DOHH2 (cell line): ENCODE data around the gene LHX3.

Experiments used
- H3F3A ChIP-seq: fragments of 200-600 bp; sonication (generic), shearing (Covaris generic); 2 replicates; pipeline ENCODE4 v1.6.0; 2016; ENCODE audit warnings: antibody characterized with exemption, mild to moderate bottlenecking; ENCODE audit not compliant: control insufficient read depth, insufficient read depth
- H3K27ac ChIP-seq: fragments of 200-600 bp; sonication (generic); 2 replicates; pipeline ENCODE4 v1.5.1; 2014; ENCODE audit warnings: low read depth, mild to moderate bottlenecking, low read length, moderate library complexity
- H3K27me3 ChIP-seq: fragments of 200-600 bp; sonication (generic); 2 replicates; pipeline ENCODE4 v1.6.1; 2014; ENCODE audit warnings: mild to moderate bottlenecking, low read length, mixed read lengths; ENCODE audit not compliant: control insufficient read depth
- H3K36me3 ChIP-seq: fragments of 200-600 bp; sonication (generic); 2 replicates; pipeline ENCODE4 v1.6.1; 2014; ENCODE audit warnings: mild to moderate bottlenecking, low read length, moderate library complexity, mixed read lengths; ENCODE audit not compliant: control insufficient read depth
- H3K4me1 ChIP-seq: fragments of 200-600 bp; sonication (generic); 2 replicates; pipeline ENCODE4 v1.6.1; 2014; ENCODE audit warnings: mild to moderate bottlenecking, low read length, mixed read lengths; ENCODE audit not compliant: control insufficient read depth
- H3K4me2 ChIP-seq: fragments of 200-600 bp; sonication (generic); 2 replicates; pipeline ENCODE4 v1.6.0; 2014; ENCODE audit warnings: mild to moderate bottlenecking, low read length, moderate library complexity
- H3K4me3 ChIP-seq: fragments of 200-600 bp; sonication (generic); 2 replicates; pipeline ENCODE4 v1.5.1; 2014; ENCODE audit warnings: mild to moderate bottlenecking, low read length, mixed read lengths
- H3K79me2 ChIP-seq: fragments of 200-600 bp; sonication (generic); 2 replicates; pipeline ENCODE4 v1.6.1; 2014; ENCODE audit warnings: mild to moderate bottlenecking, low read length, mixed read lengths; ENCODE audit not compliant: control insufficient read depth
- H3K9me2 ChIP-seq: fragments of 200-600 bp; sonication (generic); replicated peaks from 2 replicates; pipeline ENCODE4 v1.6.1; 2014; ENCODE audit warnings: mild to moderate bottlenecking, low read length, mixed read lengths; ENCODE audit not compliant: control insufficient read depth
- H3K9me3 ChIP-seq: fragments of 200-600 bp; sonication (generic); 2 replicates; pipeline ENCODE4 v1.6.1; 2014; ENCODE audit warnings: antibody characterized with exemption, low read length, mixed read lengths; ENCODE audit not compliant: control insufficient read depth, insufficient read depth
- H4K20me1 ChIP-seq: fragments of 200-600 bp; sonication (generic); 2 replicates; pipeline ENCODE4 v1.6.0; 2014; ENCODE audit warnings: low read depth, mild to moderate bottlenecking, antibody characterized with exemption, low read length, moderate library complexity; ENCODE audit not compliant: control insufficient read depth, insufficient read depth
- EZH2phosphoT487 ChIP-seq: fragments of 200-600 bp; sonication (generic); IDR thresholded peaks from 2 replicates; pipeline ENCODE4 v1.6.1; 2017; ENCODE audit warnings: borderline replicate concordance, mild to moderate bottlenecking, antibody characterized with exemption, low read length, moderate library complexity, mixed read lengths
- TF ChIP-seq, protein P1 (sequence below): fragments of 200-600 bp; sonication (generic); IDR thresholded peaks from one replicate; pipeline ENCODE4 v1.5.1; 2014; ENCODE audit warnings: antibody characterized with exemption, mild to moderate bottlenecking, low read depth, low read length; ENCODE audit not compliant: poor library complexity, severe bottlenecking

Gene LHX3

DNA sequence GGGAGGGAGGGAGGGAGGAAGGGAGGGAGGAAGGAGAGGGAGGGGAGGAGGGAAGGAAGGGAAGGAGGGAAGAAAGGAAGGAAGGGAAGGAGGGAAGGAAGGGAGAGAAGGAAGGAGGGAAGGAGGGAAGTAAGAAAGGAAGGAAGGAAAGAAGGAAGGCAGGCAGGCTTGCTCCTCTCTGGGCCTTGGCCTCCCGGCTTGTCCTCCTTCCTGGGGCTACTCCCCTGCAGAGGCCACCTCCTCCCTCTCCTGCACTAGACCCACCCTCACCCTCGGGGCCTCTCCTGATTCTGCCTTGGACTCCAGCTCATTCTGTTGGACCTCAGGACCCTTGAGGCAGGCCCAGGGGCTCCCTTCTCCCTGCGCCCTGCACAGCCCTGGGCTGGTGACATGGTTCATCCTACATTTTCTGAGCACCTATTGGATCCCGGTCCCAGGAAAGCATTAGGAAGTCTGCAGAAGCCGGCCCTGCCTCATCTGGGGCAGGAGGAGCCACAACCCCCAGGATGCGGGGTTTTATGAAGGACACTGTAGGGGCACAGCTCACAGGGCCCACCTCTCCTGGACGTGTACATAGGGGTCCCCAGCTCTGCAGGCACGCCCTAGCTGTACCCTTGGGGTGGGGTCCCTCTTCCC, 23.0 kb downstream of the LHX3 start:
- H3K9me2 ChIP-seq = no peaks in the 10 kb centered on the region
- H3K79me2 ChIP-seq = no peaks in the 10 kb centered on the region
- no peaks in the 10 kb centered on the region for H3F3A ChIP-seq
- TF ChIP-seq, protein P1, sequence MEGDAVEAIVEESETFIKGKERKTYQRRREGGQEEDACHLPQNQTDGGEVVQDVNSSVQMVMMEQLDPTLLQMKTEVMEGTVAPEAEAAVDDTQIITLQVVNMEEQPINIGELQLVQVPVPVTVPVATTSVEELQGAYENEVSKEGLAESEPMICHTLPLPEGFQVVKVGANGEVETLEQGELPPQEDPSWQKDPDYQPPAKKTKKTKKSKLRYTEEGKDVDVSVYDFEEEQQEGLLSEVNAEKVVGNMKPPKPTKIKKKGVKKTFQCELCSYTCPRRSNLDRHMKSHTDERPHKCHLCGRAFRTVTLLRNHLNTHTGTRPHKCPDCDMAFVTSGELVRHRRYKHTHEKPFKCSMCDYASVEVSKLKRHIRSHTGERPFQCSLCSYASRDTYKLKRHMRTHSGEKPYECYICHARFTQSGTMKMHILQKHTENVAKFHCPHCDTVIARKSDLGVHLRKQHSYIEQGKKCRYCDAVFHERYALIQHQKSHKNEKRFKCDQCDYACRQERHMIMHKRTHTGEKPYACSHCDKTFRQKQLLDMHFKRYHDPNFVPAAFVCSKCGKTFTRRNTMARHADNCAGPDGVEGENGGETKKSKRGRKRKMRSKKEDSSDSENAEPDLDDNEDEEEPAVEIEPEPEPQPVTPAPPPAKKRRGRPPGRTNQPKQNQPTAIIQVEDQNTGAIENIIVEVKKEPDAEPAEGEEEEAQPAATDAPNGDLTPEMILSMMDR = no peak
- TF ChIP-seq EZH2phosphoT487 = no peak
- H3K36me3 ChIP-seq = no peaks in the 10 kb centered on the region
- peaks cover 4% of the 10 kb centered on the region; the same call in 1 of the 2 replicates for H3K27me3 ChIP-seq
- H3K27ac ChIP-seq = no peak overlapping the region
- no peaks in the 10 kb centered on the region for H3K9me3 ChIP-seq
- no peaks in the 10 kb centered on the region for H3K4me1 ChIP-seq
- no peak overlapping the region for H3K4me2 ChIP-seq
- no peaks in the 10 kb centered on the region for H4K20me1 ChIP-seq
- H3K4me3 ChIP-seq = no peak overlapping the region

DNA sequence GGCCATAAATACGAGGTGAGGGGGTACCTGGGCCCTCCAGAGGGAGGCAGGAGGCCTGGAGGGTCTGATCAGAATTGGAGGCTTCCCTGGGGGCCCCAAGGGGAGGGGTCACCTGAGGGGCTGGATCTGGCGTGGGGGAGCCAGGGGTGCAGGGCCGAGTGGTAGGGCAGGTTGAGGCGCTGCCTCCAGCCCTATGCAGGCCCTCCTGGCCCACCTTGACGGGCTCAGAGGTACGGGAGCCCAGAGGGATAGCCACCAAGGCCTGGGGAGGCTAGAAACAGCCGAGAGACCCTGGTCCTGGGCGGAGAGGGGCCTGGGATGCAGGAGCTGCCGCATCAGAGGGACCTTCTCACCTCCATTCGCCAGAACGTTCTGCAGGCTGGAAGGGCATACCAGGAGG, 24.3 kb downstream of the LHX3 start:
- TF ChIP-seq, protein P1 = no peak
- no peak for TF ChIP-seq EZH2phosphoT487
- Histone ChIP-seq H3K4me3 (no peak overlapping the region), H3K27ac (no peak overlapping the region), H3K9me2 (no peaks in the 10 kb centered on the region), H3K79me2 (no peaks in the 10 kb centered on the region), H3K4me1 (no peaks in the 10 kb centered on the region), H3K36me3 (no peaks in the 10 kb centered on the region), H3K9me3 (no peaks in the 10 kb centered on the region), H3F3A (no peaks in the 10 kb centered on the region), H4K20me1 (no peaks in the 10 kb centered on the region), H3K4me2 (no peak overlapping the region), H3K27me3 (peaks cover 4% of the 10 kb centered on the region; the same call in 1 of the 2 replicates)

DNA sequence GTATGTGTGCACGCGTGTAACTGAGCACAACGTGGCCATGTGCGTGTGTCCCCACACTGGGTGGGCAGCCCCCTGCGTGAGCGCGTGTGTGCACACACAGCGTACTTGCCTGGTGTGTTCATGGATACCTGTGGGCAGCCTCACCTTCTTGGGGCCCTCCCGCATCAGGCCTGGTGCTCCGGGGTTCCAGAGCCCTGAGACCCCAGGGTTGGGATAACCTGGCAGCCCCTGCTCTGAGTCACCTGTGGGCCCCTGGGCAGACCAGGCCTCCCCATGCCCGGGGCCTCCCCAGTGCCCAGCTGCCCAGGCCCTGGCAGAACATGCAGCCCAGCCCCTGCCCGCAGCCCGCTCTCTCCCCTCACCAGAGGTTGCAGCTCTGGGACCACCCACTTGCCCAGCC, 25.2 kb downstream of the LHX3 start:
- Histone ChIP-seq H3K4me1 (no peaks in the 10 kb centered on the region), H3K36me3 (no peaks in the 10 kb centered on the region), H3F3A (no peaks in the 10 kb centered on the region), H3K4me2 (no peak overlapping the region), H3K79me2 (no peaks in the 10 kb centered on the region), H3K27ac (no peak overlapping the region), H4K20me1 (no peaks in the 10 kb centered on the region), H3K9me2 (no peaks in the 10 kb centered on the region), H3K4me3 (no peak overlapping the region), H3K9me3 (no peaks in the 10 kb centered on the region), H3K27me3 (peaks cover 4% of the 10 kb centered on the region; the same call in 1 of the 2 replicates)
- TF ChIP-seq, protein P1 = no peak
